NCI-H146 (cell line): Measurements from ENCODE around the gene PKD1.
A peak's percentile ranks its signal among the peaks of the same experiment; 100 is the strongest.

Source experiments
- DNase-seq: peaks from one replicate; lab custom pipeline; 2025; lab: John Stamatoyannopoulos, UW

The PKD1 gene

GRCh38 chr16:2170080-2170479 lies 34.4 kb upstream of the PKD1 start:
- no peak for DNase-seq

- no peak for DNase-seq
Observed at GRCh38 chr16:2167068-2167638, 31.5 kb upstream of the PKD1 start.

- DNase-seq: peak; percentile 23
Observed at GRCh38 chr16:2166263-2167067, 30.8 kb upstream of the PKD1 start.

- DNase-seq: no peak
Observed at GRCh38 chr16:2165861-2166260, 30.2 kb upstream of the PKD1 start.

- DNase-seq: no peak
Observed at GRCh38 chr16:2163211-2163881, 27.6 kb upstream of the PKD1 start.

- no peak for DNase-seq
Observed at GRCh38 chr16:2162676-2163118, 27.0 kb upstream of the PKD1 start.

DNA sequence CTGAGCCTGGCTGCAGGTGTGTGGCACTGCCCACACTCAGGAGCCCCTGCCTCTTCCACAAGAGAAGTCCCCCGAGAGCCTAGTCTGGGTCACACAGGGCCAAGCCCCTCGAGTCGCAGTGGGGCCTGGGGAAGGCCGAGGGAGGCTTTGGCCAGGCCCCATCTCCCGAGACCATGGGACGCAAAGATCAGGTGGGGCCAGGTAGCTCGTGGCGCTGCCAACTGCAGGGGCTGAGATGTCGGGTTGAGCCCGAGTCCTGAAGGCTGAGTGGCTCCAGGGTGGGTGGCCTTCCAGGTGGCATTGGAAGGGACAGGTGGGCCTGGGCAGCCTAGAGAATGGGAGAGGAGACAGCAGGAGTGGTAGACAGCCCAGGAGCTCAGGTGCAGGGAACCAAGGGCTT lies 26.2 kb upstream of the PKD1 start:
- DNase-seq: no peak

DNA sequence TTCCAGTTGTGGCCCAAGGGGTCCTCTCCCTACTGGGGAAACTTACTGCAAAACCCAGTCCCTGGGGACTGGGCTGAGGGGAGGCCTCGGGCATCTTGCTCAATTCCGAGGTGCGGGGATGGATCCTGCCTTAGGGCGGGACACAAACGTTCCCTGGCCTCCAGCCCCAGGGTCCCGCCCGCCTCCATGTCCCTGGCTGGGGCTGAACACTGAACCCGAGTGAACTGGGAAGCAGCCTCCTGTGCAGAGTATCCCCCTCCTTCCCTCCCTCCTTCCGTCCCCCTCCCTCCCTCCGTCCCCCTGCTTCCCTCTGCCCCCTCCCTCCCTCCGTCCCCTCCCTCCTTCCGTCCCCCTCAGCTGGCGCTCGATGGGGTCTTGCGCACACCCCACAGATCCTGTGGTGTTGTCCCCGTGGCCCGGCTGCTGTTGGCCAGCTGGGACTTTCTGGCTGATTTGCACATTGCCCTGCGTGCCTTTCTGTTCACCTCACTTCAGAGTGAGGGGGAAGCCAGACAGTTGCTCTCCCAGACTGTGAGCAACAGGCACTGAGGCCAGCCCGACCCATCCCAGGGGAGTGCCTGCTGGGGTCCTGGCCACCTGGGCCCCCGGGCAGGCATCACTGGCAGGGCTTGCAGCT lies 25.3 kb upstream of the PKD1 start:
- no peak for DNase-seq

GRCh38 chr16:2159175-2159838 lies 23.6 kb upstream of the PKD1 start:
- no peak for DNase-seq

DNA sequence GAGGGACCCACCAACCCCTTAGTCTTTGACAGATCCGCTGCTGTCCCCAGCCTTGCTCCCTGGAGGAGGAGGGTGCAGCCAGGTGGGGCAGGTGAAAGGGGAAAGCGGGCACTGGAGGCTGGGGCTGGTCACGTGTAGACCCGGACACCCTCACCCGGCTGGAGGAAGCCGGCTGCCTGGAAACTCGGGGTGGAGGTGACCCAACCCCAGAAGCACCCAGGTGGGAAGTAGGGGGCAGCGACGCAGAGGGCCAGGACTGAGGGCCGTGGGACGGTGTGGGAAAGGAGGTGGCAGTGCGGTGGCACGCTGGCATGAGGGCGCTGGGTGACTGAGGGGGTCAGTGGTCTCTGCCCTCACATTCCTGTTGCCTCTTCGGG lies 22.6 kb upstream of the PKD1 start:
- DNase-seq: no peak

DNA sequence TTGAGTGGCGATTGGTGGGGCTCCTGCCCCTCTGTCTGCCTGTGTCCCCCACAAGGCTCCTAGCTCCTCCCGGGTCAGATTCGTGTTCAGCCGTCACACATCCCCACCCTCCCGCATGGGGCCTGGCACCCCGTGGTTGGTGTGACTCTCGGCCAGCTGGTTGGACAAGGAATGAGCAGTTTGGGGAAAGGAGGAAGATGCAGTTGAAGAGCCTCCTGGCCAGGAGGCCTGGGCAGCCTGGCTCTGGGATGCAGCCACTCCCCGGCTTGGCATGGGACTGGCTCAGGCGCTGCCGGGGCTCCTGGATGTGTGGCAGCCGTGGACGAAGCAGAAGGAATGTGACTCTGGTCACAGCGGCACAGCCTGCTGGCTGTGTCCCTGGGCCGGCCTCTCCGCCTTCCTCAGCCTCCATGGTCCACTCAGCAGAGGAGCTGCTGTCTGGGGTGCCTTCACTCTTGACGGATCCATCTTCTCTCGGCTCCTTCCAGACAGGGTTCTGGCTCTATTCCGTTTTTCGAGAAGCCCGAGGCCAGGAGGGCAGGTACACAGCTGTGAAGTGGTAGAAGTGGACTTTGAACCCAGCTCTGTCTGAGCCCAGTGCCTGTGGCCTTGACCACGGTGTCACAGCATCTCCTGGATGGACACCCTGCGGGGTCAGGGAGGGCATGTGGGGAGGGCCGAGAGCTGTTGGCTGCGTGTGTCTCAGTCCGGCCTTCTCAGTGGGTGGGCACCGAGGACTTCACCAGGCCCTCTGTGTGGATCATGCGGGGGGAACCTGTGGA lies 22.0 kb upstream of the PKD1 start:
- no peak for DNase-seq

GRCh38 chr16:2156849-2157224 lies 21.1 kb upstream of the PKD1 start:
- DNase-seq: no peak

- DNase-seq: no peak
Observed at GRCh38 chr16:2155977-2156848, 20.5 kb upstream of the PKD1 start.

- peak; percentile 100 for DNase-seq
Observed at GRCh38 chr16:2155091-2155950, 19.6 kb upstream of the PKD1 start, which contains the start of gene TRAF7. TSS of gene TRAF7 (plus strand) at chr16:2155782. CDS start at chr16:2163921, 8,139 bp downstream.

GRCh38 chr16:2154533-2155090 lies 18.9 kb upstream of the PKD1 start:
- no peak for DNase-seq

GRCh38 chr16:2152695-2153506 lies 17.2 kb upstream of the PKD1 start:
- DNase-seq: peak; percentile 76

DNA sequence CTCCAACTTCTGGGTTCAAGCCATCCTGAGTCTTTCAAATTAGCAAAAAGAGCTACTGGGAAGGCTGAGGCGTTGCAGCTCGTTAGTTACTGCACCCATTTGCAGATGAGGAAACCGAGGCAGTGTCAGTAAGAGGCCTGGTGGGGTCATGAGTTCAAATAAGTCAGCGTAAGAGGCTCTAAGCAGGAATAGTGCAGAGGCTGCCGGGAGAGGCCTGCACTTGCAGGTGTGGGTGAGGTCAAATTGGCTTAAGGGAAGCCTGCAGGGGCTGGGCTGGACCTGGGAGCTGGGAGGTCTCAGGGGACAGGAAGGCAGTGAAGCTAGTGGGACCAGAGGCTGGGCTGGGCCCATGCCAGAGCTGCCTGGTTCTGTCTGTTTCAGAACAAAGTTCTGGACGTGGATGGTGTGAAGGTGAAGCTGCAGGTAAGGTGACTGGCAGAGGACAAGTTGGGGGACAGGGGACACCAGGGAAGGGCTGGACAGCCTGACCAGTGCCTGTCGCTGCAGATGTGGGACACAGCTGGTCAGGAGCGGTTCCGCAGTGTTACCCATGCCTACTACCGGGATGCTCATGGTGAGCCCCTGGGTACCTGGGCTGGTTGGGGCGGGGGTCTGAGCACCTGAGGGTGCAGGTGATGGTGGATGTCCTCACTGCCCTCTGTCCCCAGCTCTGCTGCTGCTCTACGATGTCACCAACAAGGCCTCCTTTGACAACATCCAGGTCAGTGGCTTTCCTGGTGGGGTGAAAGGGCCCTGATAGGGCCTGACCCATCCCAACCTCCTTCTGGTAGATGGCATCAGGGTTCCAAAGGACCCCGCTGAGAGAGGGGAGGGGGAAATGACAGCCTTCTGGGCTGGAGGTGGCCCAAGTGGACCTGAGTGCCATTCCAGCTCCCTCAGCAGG lies 15.7 kb upstream of the PKD1 start:
- no peak for DNase-seq
